AG04449 (cell line): Measurements from ENCODE around the gene NUDT3.

Source experiments
- CTCF ChIA-PET: fragments of 350-600 bp; formaldehyde crosslinking; extraction: SDS; loops from one replicate; lab custom pipeline; 2021; ENCODE audit warnings: antibody characterized with exemption; lab: Yijun Ruan, JAX
- POLR2A ChIA-PET: fragments of 400-600, 350-600 bp; formaldehyde crosslinking; extraction: SDS; loops from one replicate; lab custom pipeline; 2020; ENCODE audit warnings: antibody characterized with exemption, inconsistent platforms; lab: Yijun Ruan, JAX
- DNase-seq: peaks from one replicate; pipeline ENCODE4 v3.0.0-alpha.2; 2010; ENCODE audit warnings: low read depth, low spot score
- H3K4me3 ChIP-seq: 2 replicates; pipeline ENCODE4 v1.5.1; 2011; ENCODE audit warnings: low read depth, mild to moderate bottlenecking, control low read depth, low read length
- TF ChIP-seq, protein P1 (sequence below): IDR thresholded peaks from one replicate; pipeline ENCODE4 v1.5.1; 2011; ENCODE audit warnings: mild to moderate bottlenecking, moderate library complexity, low read length, control low read depth, inconsistent platforms; ENCODE audit not compliant: insufficient read depth; ENCODE audit errors: missing control alignments

The NUDT3 gene

GRCh38 chr6:34392497-34393190, at the start of gene NUDT3:
NUDT3 (minus strand) TSS chr6:34392669; CDS start chr6:34392362, 307 bp downstream.
- TF ChIP-seq, protein P1, sequence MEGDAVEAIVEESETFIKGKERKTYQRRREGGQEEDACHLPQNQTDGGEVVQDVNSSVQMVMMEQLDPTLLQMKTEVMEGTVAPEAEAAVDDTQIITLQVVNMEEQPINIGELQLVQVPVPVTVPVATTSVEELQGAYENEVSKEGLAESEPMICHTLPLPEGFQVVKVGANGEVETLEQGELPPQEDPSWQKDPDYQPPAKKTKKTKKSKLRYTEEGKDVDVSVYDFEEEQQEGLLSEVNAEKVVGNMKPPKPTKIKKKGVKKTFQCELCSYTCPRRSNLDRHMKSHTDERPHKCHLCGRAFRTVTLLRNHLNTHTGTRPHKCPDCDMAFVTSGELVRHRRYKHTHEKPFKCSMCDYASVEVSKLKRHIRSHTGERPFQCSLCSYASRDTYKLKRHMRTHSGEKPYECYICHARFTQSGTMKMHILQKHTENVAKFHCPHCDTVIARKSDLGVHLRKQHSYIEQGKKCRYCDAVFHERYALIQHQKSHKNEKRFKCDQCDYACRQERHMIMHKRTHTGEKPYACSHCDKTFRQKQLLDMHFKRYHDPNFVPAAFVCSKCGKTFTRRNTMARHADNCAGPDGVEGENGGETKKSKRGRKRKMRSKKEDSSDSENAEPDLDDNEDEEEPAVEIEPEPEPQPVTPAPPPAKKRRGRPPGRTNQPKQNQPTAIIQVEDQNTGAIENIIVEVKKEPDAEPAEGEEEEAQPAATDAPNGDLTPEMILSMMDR = peak; percentile 91
- peak; percentile 49 for DNase-seq
- POLR2A ChIA-PET = interaction anchor here (0.6 to 2.2 kb wide), 2 partner anchors 33 to 156 kb away, joined by 3 to 6 read pairs; partner anchors contain the start of gene HMGA1
- CTCF ChIA-PET = interaction anchor here (0.7 to 4.4 kb wide), 16 partner anchors 12 to 229 kb away, joined by 3 to 27 read pairs (median 4); partner anchors contain the start of genes HMGA1 and SMIM29
- H3K4me3 ChIP-seq = peak within 1 kb of the TSS; percentile 83

- TF ChIP-seq, protein P1 = no peak
- no peak overlapping the region for H3K4me3 ChIP-seq
- CTCF ChIA-PET = no interaction called here
- DNase-seq = no peak
- POLR2A ChIA-PET = no interaction called here
These were observed 49.1 kb upstream of the NUDT3 start for GRCh38 chr6:34441526-34441925.

GRCh38 chr6:34439442-34439841, 47.0 kb upstream of the NUDT3 start:
- CTCF ChIA-PET = no interaction called here
- POLR2A ChIA-PET = no interaction called here
- DNase-seq = no peak
- H3K4me3 ChIP-seq = no peak overlapping the region
- TF ChIP-seq, protein P1 = no peak

DNA sequence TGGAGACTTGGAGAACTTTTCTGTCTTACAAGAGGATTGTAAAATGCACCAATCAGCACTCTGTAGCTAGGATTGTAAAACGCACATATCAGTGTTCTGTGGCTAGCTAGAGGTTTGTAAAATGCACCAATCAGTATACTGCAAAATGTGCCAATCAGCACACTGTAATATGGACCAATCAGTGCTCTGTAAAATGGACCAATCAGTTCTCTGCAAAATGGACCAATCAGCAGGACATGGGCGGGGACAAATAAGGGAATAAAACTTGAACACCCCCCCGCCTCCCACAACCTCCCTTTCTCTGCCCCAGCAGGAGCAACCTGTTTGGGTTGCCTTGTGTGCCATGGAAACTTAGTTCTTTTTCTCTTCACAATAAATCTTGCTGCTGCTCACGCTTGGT, 46.2 kb upstream of the NUDT3 start:
- POLR2A ChIA-PET = no interaction called here
- TF ChIP-seq, protein P1 = no peak
- no peak overlapping the region for H3K4me3 ChIP-seq
- CTCF ChIA-PET = no interaction called here
- no peak for DNase-seq

- DNase-seq = no peak
- H3K4me3 ChIP-seq = no peak overlapping the region
- ChIA-PET POLR2A (no interaction called here), CTCF (no interaction called here)
- TF ChIP-seq, protein P1 = no peak
These were observed 45.1 kb upstream of the NUDT3 start for GRCh38 chr6:34437644-34437970.

DNA sequence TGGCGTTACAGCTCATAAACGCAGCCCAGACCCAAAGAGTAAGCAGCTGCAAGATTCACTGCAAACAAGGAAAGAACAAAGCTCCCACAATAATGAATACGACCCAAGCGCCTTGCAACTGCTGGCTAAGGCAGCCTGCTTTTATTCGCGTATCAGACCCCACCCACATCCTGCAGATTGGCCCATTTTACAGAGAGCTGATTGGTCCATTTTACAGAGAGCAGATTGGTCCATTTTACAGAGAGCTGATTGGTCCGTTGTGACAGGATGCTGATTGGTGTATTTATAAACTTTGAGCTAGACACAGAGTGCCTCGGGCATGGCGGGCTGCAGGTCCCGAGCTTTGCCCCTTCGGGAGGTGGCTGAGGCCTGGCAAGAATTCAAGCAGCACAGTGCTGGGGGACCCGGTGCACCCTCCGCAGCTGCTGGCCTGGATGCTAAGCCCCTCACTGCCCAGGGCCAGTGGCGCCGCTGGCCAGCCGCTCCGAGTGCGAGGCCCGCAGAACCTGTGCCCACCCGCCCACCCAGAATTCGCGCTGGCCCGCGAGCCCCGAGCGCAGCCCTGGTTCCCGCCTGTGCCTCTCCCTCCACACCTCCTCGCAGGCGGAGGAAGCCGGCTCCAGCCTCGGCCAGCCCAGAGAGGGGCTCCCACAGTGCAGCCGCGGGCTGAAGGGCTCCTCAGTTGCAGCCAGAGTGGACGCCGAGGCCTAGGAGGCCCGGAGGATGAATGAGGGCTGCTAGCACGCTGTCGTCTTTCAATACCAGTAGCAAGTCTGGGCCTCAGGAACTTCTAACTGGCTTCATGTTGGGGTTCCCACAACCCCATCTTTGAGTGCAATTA, 44.6 kb upstream of the NUDT3 start:
- POLR2A ChIA-PET = interaction anchor here (1.5 kb wide), 1 partner anchor 11 kb away, joined by 6 read pairs; the partner anchor contains the start of gene RPS10
- H3K4me3 ChIP-seq = no peak overlapping the region
- no peak for DNase-seq
- CTCF ChIA-PET = interaction anchor here (1.4 kb wide), 1 partner anchor 188 kb away, joined by 5 read pairs; the partner anchor contains the start of gene SMIM29
- TF ChIP-seq, protein P1 = no peak
